22Rv1 (cell line): ENCODE data around the gene ZNF488.
A peak's percentile ranks its signal among the peaks of the same experiment; 100 is the strongest.

Experiments used
- H3K27ac ChIP-seq: fragments of 450-650 bp; 2 replicates; pipeline ENCODE4 v1.5.1; 2017
- CTCF ChIP-seq: fragments of 450-650 bp; IDR thresholded peaks from 2 replicates; pipeline ENCODE4 v1.5.1; 2017; ENCODE audit warnings: mild to moderate bottlenecking
- ZFX ChIP-seq: fragments of 450-650 bp; IDR thresholded peaks from 2 replicates; pipeline ENCODE4 v1.6.1; 2017; ENCODE audit warnings: antibody characterized with exemption, borderline replicate concordance

The ZNF488 gene

DNA sequence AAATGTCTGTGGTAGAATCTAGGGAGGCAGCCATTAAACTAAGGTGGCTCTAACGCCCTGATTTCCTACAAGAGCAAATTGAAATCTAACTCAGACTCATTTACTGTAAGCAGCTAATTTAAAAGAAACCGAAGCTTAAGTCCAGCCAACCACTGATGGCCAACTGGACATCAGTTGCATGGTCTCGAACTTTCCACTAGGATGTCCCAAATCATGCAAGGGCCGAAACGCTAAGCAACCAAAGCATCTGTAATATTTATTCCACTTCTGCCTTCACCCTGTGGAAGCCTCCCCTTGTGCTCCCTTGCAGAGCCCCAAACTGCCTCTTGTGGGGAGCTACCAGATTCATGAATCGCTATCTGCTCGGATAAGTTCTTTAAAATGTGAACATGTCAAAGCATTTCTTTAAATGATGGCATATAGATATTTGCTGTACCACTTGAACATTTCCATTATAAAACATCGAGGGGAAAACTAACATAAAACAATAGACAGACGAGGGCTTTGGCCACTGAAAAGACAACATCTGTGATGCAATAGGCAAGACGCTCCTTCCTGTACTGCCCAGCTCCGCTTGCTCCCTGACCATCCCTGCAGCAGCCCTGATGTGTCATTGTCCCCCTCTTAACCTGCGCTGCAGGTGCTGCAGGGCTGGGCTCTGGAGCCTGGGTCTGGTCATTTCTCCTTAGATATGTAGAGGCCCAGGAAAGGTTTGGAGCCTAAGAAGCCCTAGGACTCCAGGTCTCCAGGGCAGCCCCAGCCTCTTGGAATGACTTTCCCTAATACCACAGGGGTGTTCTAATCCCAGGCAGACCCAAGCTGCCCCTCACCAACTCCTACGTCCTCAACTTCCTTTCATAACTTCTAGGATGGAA lies 38.9 kb downstream of the ZNF488 start:
- H3K27ac ChIP-seq = peak overlapping the region; percentile 82
- TF ChIP-seq ZFX = no peak
- TF ChIP-seq CTCF = no peak

DNA sequence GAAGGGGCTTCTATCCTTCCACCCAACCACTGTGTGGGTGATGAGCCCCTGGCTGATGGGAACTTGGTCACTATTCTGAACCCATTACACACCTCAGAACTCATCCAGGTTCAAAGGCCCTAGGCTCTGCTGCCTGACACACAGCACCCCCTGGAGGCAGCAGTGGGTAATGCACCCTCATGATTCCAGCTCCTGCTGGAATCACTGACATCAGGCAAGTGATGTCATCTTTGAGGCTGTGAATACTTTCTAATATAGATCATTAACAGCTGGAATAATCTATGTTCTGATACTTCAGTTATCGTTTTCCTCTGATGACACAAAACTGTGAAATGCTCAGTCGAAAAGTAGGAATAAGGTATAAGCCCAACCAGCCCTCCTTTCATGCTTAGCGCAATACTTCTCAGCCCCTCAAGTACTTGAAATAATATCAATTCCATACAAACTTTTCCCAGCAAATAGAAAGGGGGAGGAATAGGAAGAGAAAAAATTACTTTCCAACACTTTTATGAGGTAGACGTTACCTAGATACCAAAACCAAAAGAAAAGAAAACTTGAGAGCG lies 43.4 kb downstream of the ZNF488 start:
- TF ChIP-seq ZFX = no peak
- peak; percentile 98 for TF ChIP-seq CTCF
- no peak overlapping the region for H3K27ac ChIP-seq

DNA sequence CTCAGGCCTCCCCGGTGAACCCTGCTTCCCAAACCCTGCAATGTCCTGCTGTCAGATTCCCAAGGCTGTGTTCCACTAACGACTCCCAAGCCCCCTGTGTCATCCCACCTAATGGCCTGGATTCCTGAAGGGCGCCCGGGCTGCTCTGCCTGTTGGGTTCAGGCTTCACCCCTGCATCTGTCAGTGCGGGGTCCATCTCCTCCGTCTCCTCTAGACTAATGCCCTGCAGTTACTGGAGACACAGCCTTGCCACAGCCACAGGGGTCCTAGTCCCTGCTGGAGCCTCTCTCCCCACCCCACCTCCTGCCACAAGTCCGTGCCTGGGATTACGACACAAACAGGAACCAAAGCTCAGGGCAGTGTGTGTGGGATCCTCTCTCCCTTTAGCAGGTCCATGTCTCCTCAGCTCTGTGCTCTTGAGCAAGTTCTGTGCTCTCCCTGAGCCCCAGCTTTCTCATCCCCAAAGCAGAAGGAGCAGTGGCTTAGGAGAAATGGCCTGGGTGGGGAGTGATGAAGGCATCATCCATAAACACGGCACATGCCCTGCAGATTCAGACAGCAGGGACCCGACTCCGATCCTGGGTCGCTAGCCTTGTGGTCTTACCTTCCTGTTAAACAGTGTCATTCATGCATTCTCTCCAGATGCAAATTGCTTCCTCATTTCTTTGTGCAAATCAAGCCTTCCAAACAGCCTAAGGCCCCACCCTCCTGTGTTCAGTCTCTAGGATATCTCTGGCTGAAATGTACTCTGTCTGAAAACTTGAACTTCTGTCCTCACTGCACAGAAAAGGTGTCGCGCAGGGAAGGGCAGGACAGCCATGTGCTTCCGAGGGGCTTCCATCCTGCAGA lies 44.1 kb downstream of the ZNF488 start:
- TF ChIP-seq CTCF (no peak), ZFX (no peak)
- H3K27ac ChIP-seq = no peak overlapping the region

DNA sequence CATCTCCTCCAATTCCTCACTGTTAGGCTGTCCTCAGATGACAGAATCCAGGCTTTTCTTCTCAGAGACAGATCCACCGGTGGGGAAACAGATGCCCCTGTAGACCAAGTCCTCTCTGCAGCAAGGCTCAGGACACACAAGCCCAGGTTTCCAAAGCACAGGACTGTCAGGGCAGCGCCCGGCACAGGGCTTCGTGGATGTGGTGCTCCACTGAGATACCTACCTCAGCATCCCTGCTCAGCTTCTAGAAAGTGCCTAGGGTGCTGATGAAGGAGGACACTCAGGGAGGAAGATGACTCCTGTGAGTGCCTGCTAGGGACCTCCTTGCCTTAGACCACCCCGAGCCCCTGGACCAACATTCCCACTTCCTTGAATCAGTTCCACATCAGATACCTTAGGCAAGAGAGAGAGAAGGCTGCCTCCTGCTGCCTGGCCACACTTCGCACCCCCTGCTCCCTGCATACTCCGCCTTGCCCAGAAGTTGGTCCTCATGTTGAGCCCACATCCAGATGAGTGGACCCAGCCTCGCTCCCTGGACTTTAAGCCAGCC lies 44.8 kb downstream of the ZNF488 start:
- H3K27ac ChIP-seq = no peak overlapping the region

GRCh38 chr10:47337310-47337709 lies 46.8 kb downstream of the ZNF488 start:
- no peak for TF ChIP-seq CTCF
- no peak for TF ChIP-seq ZFX
- no peak overlapping the region for H3K27ac ChIP-seq

More for the DNA sequence above, 44.8 kb downstream of the ZNF488 start:
- TF ChIP-seq CTCF (no peak), ZFX (no peak)

- no peak overlapping the region for H3K27ac ChIP-seq
- TF ChIP-seq ZFX (no peak), CTCF (no peak)
Observed at GRCh38 chr10:47336387-47337134, 47.5 kb downstream of the ZNF488 start.
